SK-N-SH treated with all-trans-retinoic acid at 6 μM for 48 hours (cell line): Measurements from ENCODE around the gene COL15A1.

ENCODE experiments used
- BACH2 ChIP-seq: fragments of 250-450 bp; sonication (Bioruptor Pico); IDR thresholded peaks from 2 replicates; pipeline ENCODE4 v1.9.0; 2021; ENCODE audit warnings: mild to moderate bottlenecking, borderline replicate concordance
- CSDC2 ChIP-seq: fragments of 250-450 bp; sonication (Bioruptor Pico); IDR thresholded peaks from 2 replicates; pipeline ENCODE4 v1.5.0; 2020; ENCODE audit warnings: mild to moderate bottlenecking, moderate library complexity
- GLIS3 ChIP-seq: fragments of 250-450 bp; sonication (Bioruptor Pico); IDR thresholded peaks from 2 replicates; pipeline ENCODE4 v1.5.0; 2020; ENCODE audit warnings: mild to moderate bottlenecking, moderate library complexity
- TF ChIP-seq, protein P1 (sequence below): fragments of 250-450 bp; sonication (Bioruptor Pico); IDR thresholded peaks from 2 replicates; pipeline ENCODE4 v1.8.0; 2020; ENCODE audit warnings: mild to moderate bottlenecking, moderate library complexity, borderline replicate concordance

DNA sequence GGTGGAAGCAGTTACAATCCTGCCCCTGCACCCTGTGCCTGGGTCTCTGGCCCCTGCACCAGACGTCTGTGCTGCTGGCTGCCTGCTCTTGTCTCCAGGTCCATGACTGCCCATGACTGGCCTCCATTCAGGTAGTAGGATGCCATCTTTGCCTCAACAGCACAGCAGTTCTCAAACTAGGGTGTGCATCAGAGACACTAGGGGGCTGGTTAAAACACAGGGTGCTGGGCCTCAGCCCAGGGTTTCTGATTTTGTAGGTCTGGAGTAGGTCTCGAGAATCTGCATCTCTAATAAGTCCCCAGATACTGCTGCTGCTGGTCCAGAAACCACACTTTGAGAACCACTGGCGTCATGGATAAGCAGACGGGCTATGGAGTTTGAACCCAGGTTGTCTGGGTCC is 24.0 kb downstream of the COL15A1 start:
- TF ChIP-seq CSDC2 (CRISPR knock-in tag) (no peak), GLIS3 (CRISPR knock-in tag) (no peak), BACH2 (CRISPR knock-in tag) (no peak)
- TF ChIP-seq, protein P1, sequence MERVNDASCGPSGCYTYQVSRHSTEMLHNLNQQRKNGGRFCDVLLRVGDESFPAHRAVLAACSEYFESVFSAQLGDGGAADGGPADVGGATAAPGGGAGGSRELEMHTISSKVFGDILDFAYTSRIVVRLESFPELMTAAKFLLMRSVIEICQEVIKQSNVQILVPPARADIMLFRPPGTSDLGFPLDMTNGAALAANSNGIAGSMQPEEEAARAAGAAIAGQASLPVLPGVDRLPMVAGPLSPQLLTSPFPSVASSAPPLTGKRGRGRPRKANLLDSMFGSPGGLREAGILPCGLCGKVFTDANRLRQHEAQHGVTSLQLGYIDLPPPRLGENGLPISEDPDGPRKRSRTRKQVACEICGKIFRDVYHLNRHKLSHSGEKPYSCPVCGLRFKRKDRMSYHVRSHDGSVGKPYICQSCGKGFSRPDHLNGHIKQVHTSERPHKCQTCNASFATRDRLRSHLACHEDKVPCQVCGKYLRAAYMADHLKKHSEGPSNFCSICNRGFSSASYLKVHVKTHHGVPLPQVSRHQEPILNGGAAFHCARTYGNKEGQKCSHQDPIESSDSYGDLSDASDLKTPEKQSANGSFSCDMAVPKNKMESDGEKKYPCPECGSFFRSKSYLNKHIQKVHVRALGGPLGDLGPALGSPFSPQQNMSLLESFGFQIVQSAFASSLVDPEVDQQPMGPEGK (CRISPR knock-in tag) = no peak
